GM11168 (cell line): ENCODE results near the gene GARRE1.

ENCODE experiments used
- in situ Hi-C: fragments of 300-500 bp; cut with MboI; formaldehyde crosslinking; loops from one replicate; pipeline ENCODE4 v1.12.0; 2022; ENCODE audit warnings: low sequenced_read_pairs; ENCODE audit not compliant: unreplicated experiment

Gene GARRE1

DNA sequence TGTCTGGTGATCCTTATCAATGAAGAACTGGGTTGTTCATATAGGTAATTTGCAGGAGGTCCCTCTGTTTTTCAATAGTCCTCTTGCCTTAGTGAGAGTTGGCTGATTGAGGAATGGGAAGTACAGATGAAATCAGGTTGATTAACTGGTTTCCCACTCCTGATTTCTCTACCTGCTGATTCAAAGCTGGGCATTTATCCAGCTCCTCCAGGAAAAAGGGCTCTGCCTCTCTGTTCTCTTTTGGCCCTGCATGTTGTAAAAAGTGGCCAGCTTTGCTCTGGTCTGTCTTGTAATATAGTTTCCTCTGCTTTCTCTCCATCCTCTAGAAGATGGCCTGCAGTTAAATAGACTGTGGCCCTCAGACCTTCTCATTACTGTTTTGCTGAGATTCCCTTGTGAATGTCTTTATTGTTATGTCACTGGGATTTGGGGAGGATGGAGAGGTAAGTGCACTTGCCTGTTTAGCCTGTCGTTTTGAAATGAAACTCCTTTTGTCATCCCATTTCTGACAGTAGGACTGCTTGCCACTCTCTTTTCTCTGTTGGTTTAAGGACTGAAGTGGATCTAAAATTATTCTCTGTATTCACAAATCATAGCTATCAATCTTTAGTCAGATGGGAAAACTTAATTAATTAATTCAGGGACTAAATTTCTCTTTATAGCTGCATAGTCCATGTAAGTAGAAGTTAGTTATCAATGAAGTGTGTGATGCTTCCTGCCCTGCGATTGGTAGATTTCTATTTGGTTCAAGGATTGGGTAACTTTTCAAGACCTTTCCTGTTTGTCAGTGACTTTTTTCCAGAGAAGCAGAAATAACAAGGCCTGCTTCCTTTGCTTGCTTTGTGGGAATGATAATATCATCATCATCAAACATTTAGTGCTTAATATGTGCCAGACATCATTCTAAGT, 28.5 kb downstream of the GARRE1 start:
- in situ Hi-C loops, result no loop called here

DNA sequence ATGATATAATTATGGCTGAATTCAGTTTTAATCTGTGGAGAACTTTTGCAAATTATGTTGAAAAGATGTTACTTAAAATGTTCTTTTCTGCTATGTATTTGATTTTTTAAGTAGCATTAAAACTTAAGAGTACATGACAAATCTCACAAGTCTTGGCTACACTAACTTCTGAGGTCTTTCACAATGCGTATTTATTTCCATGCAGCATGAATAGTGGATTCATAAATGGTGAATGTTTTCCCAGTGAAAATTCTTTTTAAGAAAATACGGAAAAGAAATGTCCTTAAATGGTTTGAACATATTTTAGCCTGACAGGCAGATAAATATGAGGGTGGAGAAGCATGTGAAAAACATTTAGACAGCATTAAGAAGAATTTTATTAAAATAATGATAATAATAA, 30.2 kb downstream of the GARRE1 start:
- in situ Hi-C loops, result no loop called here

DNA sequence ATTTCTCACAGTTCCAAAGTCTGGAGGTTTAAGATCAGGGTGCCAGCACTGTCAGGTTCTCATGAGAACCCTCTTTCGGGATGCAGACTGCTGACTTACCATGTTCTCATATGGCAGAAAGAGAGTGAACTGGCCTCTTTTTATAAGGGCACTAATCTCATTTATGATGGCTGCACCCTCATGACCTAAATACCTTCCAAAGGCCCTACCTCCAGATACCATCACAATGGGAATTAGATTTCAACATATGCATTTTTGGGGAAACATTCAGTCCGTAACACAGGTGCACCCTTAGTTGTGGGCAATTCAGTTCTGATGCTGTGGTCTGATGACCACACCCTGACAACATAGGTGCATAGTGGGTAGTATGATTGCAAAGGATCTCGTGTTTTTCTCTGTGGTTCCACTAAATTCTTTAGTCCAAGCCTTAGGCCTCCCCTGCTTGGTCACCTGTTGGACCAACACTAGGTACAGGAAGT, 33.3 kb downstream of the GARRE1 start:
- in situ Hi-C loops, result no loop called here

DNA sequence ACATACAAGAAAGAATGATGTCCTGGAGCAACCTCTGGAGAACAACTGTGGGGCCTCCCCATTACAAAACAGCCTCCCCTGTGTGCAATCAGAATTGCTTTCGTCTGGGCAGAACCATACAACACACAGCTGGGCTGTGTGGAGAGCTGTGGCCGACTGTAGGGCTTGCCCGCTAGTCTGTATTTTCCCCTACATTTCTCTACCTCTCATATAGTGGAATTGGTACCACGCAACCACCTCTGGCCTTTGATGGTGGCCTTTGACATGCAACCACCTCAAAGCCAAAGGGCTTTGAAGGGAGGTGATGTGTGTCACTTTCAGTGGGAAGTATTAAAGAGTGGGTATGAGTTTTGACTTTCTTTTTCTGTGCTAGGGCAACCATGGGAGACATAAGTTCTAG, 34.0 kb downstream of the GARRE1 start:
- in situ Hi-C loops, result no loop called here

DNA sequence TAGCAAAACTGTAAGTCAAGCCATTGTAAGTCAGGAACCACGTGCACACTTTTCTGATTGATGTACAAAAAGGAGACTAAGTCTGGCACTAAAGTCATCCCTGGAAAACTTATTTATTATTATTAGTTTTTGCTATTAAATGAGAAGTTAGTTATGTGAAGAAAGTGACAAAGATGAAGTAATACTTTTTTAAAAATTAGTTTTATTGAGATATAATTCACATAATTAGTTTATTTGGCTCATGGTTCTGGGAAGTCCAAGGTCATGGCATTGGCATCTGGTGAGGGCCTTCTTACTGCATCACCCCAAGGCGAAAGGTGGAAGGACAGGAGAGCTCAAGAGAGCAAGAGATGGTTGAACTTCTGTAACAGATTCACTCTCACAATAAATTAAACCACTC, 36.9 kb downstream of the GARRE1 start:
- in situ Hi-C loops, result no loop called here

DNA sequence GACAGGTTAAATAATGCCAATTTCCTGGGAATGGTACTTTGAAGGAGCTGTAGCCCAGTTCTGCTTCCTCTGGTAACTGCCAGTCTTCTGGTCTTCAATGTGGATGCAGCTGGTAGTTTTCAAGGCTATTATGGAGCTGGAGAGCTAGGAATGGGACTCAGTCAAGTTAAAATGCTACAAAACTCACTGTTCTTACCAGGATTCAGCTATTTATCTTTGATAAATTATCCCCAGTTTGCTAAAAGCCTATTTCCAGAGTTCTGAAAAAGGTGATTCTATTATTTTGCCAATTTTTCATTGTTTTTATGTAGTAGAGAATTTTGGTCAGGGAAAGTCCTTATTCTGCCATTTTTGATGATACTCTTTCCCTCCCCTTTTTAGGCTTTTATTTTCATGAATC, 40.7 kb downstream of the GARRE1 start:
- in situ Hi-C loops, result no loop called here

DNA sequence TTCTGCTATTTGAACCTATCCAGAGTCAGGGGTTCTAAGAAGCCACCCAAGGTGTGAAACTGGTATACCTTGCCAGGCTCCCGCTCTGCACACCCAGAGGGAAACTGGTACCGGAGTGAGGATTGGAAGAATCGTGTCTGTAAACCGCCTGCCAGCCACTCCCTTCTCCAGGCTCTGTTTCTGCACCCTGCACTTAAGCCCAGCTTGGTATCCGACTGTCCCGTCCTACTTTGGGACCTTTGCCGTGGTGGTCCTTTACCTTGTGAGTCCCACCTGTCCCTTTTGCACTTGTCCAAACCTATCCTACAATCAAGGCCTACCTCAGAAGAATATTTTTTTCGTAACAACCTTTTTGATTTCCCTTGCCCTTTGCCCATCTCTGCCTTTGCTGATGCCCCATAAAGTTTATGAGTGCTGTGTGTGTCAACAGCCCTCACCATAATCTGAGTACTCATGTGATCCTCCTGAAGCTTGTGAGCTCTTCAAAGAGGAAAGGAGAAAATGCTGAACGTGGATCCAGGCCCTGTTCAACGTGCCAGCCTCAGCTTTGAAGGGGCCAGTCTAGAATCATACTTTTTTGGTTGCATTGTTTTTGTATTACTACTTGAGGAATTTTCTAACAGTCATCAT, 44.7 kb downstream of the GARRE1 start:
- in situ Hi-C loops, result no loop called here

DNA sequence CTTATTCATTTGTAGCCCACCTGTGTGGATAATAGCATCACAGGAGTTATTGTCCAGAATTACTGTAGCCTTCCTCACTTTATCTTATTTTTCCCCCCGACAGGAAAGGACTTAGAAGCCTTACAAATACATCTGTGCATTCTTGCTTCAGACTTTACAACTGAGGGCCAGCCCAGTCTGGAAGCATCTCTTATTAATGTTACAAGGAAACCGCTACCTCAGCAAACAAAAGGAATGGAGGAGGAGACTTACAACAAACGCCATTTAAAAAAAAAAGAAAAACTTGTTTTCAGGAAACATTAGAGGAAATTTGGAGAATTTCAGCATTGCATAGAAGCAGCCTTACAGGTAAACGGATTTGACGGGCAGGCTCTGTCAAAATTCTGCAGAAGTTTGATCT, 45.2 kb downstream of the GARRE1 start:
- in situ Hi-C loops, result no loop called here

DNA sequence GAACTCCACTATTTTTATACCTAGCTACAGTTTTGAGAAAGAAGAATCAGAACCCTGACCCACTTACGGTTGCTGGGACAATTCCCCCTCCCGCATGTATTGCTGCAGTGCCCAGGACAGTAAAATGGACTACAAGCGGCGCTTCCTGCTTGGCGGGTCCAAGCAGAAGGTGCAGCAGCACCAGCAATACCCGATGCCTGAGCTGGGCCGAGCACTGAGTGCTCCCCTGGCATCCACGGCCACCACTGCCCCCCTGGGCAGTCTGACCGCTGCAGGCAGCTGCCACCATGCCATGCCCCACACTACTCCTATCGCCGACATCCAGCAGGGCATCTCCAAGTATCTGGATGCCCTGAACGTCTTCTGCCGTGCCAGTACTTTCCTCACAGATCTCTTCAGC, 46.0 kb downstream of the GARRE1 start:
- in situ Hi-C loops, result no loop called here

DNA sequence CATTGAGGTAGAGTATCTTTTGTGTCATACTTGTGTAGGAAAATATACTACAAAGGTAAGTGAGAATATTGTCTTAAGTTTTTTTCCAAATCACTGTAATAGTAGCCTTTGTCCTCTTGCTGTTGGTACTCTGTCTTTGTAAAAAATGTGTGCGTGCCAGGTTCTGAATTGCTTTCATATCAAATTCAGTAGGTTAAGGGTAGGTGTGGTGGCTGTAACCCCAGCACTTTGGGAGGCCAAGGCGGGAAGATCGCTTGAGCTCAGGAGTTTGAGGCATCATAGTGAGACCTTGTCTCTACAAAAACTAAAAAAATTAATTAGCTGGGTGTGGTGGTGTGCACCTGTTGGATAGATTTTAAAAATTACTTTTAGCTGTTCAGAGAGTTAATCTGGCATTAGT, 46.6 kb downstream of the GARRE1 start:
- in situ Hi-C loops, result no loop called here
